Activated CD4-positive, alpha-beta T cell treated with anti-CD3 and anti-CD28 coated beads, Interleukin-2, Interleukin-4, amounts not matched to agents 100 ng/mL and 50 ng/mL, durations not matched to agents 16 hours and 8 hours (primary cell): ENCODE measurements around the gene KRTAP10-6.
"Not testable (repeated sequence)": the region's sequence is repeated elsewhere in the genome, so short reads cannot be mapped to it uniquely, and the experiment has no call there.

Experiments
- DNase-seq: peaks from one replicate; pipeline ENCODE4 v3.0.0-alpha.2; 2020; ENCODE audit warnings: low spot score

The KRTAP10-6 gene

GRCh38 chr21:44578371-44579055 lies 13.8 kb downstream of the KRTAP10-6 start:
- no peak for DNase-seq

- DNase-seq: no peak
Observed at GRCh38 chr21:44576025-44576420, 16.3 kb downstream of the KRTAP10-6 start.

GRCh38 chr21:44575307-44576024 lies 16.8 kb downstream of the KRTAP10-6 start:
- no peak for DNase-seq

- no peak for DNase-seq
Observed at GRCh38 chr21:44574457-44575306, 17.6 kb downstream of the KRTAP10-6 start.

- DNase-seq: not testable (repeated sequence)
Observed at GRCh38 chr21:44573630-44574456, 18.5 kb downstream of the KRTAP10-6 start, which contains the start of gene KRTAP10-4. Gene KRTAP10-4 (plus strand): TSS chr21:44573729. CDS start chr21:44573759, 30 bp downstream.

- DNase-seq: no peak
Observed at GRCh38 chr21:44572959-44573583, 19.2 kb downstream of the KRTAP10-6 start.

GRCh38 chr21:44571844-44572782 lies 20.2 kb downstream of the KRTAP10-6 start:
- DNase-seq: no peak

- DNase-seq: no peak
Observed at GRCh38 chr21:44571296-44571695, 21.0 kb downstream of the KRTAP10-6 start.

GRCh38 chr21:44569861-44570517 lies 22.3 kb downstream of the KRTAP10-6 start:
- no peak for DNase-seq

GRCh38 chr21:44568667-44569556 lies 23.4 kb downstream of the KRTAP10-6 start:
- no peak for DNase-seq

GRCh38 chr21:44568261-44568660 lies 24.0 kb downstream of the KRTAP10-6 start:
- no peak for DNase-seq

- DNase-seq: no peak
Observed at GRCh38 chr21:44567481-44568171, 24.7 kb downstream of the KRTAP10-6 start.

GRCh38 chr21:44566403-44566802 lies 25.9 kb downstream of the KRTAP10-6 start:
- no peak for DNase-seq

- no peak for DNase-seq
Observed at GRCh38 chr21:44564886-44565598, 27.3 kb downstream of the KRTAP10-6 start.

- DNase-seq: no peak
Observed at GRCh38 chr21:44564099-44564498, 28.2 kb downstream of the KRTAP10-6 start.

- no peak for DNase-seq
Observed at GRCh38 chr21:44558695-44559094, 33.6 kb downstream of the KRTAP10-6 start, which contains the start of gene KRTAP10-3. Gene KRTAP10-3 (minus strand): TSS chr21:44558795. CDS start chr21:44558715, 80 bp downstream.

GRCh38 chr21:44558329-44558675 lies 34.0 kb downstream of the KRTAP10-6 start:
- not testable (repeated sequence) for DNase-seq
